NCI-H128 (cell line): ENCODE results near the gene P2RX1.

Source experiments
- DNase-seq: peaks from one replicate; lab custom pipeline; 2025; ENCODE audit not compliant: unreplicated experiment; lab: John Stamatoyannopoulos, UW

Gene P2RX1

DNA sequence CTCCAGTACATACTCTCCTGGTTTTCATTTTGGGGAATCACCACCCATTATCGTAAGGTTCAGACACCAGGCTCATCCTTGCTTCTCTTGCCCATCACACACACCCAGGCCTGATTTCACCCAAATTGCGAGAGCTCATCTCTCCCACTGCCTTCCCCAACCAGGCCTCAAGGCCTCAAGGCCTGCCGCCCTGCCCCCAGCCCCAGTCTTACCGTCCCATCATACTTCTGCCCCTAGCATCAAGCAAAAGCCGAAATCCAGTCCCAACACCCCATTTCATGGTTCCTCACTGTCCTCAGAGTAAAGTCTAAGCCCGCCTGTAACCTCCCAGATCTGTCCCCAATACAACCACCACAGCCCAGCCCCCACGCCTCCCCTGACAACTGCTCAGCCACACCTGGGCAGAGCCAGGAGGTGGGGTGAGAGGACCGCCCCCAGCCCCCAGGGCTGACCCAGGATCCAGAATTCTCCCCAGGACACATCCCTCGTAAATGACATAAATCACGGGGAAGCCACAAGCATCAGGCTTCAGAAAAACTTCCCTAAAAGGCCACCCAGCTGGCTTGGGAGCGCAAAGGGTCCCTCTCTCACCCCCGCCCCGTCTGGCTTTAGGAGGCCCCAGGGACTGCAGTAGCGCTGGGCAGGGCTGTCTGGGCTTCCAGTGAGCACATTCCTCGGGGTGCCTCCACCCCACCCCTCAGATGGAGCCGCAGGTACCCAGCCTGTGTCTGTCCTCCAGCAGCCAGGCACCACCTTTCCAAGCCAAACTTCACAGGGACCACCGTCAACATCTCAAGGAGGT lies 9.6 kb upstream of the P2RX1 start:
- no peak for DNase-seq

DNA sequence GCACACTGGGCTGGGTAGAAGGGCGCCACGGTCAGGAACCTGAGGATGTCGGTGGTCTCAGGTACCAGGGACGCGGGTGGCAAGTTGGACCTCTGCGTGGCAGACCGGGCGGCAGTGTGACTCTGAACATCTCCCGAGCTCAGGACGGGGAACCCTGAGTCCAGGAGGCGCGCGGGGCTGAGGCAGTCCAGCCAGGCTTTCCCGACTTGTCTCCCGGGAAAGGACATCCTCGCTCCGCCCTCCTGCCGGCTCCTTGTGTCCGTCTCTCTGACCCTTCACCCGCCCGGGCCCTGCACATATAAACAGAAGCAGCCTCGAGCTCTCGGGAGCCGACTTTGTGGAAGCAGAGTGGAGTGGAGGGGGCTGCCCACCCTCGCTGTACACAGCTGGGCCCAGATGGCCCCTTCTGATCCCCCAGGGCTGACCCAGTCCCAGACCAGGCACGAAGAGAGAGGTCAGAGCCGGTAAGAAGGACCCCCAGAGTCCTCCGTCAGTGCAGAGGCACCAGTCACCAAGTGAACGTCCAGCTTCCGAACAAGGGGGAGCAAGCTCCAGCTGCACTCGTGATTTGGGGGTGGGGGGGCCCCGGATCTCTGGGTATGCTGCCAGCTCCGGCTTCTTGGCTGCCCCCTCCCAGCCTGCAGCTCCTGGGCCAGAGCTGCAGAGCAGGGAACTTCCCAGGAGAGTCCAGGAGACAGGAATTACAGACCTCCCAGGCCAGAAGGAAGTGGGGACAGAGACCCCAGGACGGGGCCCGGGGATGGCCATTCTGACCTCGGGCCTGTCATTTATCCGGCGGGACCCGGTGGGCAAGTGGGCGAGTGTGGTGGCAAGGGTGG lies 8.5 kb upstream of the P2RX1 start:
- DNase-seq: no peak

DNA sequence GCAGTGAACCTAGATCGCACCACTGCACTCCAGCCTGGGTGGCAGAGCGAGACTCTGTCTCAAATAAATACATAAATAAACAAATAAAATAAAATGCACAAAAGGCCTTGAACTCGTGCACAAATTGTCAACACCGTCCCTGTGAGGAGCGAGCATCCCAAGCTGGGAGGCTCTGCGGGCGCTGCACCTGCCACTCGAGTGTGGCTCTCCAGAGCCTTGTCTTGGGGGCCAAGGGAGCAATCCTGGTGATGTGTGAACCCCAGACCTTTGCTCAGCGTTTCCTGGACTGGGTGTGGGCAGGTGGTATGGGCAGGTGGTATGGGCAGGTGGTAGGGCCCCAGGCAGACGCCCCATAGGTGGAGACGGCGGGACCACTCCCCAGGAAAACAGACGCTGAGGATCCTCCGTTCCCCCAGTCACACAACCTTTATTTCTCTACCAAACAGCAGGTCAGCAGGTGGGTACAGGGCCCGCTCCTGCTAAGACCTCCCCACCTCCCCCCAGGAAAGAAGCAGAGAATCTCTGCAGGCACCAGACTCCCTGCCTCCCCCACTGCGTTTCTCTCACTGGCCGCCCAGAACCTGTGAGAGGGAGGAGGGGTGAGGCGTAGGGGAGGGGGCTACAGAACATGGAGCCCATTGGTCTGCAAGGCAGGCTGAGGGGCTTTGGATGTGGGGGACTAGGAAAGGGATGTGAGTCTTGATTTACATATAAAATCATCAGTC lies 7.4 kb upstream of the P2RX1 start:
- DNase-seq: no peak

DNA sequence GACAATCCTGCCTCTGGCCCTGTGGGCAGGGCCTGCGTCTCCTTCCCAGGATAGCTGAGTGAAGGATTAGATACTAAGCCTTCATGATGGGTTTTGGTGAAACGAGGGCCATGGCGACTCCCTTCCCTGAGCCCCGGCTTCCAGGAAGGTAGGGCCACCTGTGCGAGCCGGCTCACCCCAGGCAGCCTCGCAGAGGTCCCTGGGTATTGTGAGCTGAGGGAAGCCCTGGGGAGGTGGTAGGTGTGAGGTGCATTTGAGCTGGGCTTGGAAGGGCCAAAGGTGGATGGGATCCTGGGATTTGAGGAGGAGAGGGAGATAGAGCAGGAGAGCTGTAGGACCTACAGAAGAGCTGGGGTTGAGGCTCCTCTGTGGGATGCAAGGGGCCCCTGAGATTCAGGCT lies 6.5 kb upstream of the P2RX1 start:
- no peak for DNase-seq

DNA sequence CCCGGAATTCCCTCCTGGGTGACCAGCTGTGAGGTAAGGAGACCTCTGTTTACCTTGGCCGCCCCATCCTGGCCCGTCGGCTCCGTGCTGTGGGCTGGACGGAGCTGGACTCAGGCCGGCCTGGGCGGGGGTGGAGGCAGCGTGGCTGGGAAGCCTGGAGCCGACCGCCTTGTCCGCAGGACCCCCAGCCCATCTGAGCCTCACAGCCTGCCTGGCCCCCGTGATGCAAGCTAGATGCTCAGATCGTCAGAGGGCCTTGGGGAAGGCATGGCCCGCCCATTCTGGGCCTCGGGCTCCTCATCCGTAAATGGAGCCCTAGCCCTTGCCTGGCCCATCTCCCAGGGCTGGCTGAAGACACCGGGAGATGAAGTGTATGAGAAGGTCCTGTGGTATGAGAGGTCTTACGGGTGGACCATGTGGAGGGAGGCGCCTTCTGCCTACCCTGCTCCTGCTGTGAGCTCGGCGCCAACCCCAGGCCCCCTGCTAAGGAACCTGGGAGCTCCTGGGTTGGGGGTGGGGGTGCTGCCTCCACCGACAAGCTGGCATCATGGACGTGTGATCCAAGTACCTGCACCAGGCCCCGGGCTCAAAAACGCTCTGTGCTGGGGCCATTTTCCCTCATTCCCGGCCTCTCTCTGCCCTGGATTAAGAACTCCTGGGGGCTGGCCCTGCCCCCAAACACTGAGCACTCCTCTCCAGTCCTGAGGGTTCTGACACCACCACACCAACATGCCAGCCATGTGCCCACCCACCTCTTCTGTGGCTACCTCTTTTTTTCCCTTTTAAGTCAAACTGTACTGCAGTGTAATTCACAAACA lies 5.4 kb upstream of the P2RX1 start:
- no peak for DNase-seq

DNA sequence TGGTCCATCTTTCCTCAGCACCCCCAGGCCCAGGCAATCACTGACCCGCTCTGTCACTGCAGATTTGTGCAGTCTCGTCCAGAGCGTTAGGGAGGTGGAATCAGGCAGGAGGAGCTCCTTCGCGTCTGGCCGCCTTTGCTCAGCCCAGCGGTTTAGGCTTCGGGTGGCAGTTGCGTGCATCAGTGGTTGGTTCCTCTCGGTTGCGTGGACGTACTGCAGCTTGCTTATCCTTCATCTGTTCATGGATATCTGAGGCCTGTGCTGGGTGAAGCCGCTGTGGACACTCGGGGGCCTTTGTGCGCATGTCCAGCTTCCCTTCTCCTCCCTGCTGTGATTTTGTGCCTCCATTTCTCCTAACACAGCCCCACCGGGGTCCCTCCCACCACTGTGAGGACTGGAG lies 4.7 kb upstream of the P2RX1 start:
- DNase-seq: no peak

DNA sequence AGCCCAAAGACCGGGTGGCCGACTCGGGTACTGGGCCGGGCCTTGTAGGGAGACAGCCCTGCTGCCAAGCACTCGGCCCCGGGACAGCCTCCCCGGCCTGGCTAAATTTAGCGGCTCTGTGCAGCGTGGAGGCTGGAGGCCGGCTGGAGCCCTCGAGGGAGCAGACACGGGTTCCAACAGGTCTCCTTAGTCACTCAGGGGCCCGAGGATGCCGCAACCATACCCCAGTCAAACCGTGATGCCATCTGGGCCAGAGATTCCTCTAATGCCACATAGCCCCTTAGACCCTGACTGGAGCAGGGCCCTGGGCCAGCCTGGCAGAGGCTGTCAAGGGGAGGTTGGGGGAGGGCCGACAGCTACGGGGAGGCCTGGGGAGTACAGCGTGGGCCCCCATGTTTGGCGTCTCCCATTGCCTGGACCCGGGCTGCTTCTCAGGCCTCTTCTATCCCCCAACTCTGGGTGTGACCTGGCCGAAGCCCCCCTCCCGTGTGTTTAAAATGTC lies 2.9 kb upstream of the P2RX1 start:
- no peak for DNase-seq

DNA sequence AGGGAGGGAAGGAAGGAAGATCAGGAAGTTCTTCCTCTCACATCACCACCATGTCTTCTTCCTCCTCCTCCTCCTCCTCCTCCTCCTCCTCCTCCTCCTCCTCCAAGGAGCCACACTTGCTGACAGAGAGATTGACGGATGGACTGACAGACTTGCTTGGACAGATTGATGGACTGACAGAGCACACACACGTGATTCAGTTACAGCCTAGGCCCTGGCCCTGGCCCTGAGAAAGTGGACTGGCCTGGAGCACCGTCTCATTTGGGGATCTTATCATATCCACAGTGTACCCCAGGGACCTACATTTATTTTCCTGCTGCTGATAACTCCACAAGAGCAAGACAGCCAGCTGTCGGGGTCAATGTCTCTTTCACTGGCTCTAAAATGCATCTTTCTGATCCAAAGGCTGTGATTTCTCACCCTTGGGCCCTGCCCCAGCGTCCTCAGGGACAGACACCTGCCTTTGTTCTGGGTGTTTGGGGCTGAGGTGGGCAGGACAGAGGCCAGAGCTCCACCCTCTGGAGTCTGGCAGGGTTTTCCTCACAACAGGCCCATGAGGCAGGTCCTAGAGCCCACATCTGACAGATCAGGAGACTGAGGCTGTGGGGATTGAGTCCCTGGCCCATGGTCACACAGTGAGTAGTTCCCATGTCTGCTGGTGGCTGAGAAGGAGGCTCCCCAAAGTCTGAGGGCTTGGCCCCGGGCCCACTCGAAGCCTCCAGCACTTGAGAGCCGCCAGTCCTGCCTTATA lies 2.3 kb upstream of the P2RX1 start:
- DNase-seq: no peak

DNA sequence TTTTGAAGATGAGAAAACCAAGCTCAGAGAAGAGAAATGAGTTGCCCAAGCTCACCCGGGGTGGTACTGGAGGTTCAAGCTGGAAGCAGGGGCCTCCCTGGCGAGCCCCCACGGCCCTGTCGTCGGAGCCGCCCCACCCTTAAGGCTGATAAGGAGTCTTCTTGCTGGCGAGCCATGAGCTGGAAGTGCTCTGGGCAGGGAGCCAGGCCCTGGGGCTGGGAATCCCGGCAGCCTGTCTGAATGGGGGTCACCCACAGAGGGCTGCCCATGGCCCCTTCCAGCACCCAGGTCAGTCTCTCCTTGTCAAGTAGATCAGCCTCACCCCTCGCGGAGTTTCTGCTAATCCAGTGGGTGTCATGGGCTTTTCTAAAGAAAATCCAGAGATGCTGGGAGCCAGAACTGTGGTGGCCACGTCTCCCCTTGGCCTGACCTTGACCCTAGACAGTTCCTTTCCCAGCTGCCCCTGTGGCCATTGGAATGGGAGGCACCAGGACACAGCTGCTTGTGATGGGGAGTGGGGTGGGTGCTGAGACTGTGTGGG lies 1.2 kb upstream of the P2RX1 start:
- no peak for DNase-seq

DNA sequence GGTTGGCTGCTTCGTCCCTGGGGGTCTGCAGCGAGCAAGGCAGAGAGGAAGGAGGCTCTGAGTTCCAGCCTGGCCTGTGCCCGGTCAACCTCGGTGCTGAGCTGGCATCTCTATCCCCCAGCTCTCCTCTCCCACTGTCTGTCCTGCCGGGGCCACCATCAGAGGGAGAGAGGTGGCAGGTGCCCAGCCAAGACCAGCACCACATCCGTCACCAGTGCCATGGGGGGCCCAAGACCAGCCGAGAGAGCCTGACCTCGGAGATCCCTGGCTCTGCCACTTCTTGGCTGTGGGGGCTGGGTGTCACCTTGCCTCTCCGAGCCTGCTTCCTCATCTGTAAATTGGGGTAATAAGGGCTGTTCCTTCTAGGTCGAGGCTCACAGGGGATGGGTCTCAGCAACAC lies 560 bp upstream of the P2RX1 start:
- no peak for DNase-seq

DNA sequence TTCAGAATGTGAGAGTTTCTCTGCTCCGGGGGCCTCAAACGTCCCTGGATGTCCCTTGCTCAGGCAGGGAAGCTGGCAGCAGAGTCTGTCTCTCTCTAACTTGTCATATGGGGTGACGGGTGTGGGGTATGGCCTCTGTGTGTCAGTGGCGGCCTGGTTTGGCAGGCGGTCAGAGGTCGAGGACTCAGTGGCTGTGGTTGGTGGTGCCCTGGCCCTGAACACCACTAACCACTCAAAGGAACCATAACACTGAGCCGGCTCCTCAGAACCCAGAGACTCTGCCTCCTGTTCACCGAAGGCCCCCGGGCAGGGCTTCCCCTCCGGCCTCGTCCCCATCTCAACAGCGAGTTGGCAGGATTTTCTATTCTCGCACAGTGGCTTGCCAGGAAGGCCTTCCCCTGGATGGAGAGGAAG lies 677 bp downstream of the P2RX1 start:
- DNase-seq: no peak

DNA sequence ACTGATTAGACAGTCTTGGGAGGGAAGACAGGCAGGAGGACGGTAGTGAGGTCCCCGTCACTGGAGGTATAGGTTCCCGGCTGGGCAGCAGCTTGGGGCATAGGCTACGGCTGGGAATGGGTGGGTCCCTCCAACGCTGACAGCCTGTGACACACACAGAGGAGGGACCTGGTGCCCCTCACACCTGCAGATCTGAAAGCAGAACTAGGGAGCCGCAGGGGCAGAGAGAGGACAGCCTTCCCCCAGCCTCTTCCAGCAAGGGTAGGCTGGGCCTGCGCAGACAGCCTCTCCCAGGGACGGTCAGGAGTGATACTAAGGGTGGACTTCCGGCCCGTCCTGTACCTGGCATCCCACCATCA lies 2.0 kb downstream of the P2RX1 start:
- no peak for DNase-seq

DNA sequence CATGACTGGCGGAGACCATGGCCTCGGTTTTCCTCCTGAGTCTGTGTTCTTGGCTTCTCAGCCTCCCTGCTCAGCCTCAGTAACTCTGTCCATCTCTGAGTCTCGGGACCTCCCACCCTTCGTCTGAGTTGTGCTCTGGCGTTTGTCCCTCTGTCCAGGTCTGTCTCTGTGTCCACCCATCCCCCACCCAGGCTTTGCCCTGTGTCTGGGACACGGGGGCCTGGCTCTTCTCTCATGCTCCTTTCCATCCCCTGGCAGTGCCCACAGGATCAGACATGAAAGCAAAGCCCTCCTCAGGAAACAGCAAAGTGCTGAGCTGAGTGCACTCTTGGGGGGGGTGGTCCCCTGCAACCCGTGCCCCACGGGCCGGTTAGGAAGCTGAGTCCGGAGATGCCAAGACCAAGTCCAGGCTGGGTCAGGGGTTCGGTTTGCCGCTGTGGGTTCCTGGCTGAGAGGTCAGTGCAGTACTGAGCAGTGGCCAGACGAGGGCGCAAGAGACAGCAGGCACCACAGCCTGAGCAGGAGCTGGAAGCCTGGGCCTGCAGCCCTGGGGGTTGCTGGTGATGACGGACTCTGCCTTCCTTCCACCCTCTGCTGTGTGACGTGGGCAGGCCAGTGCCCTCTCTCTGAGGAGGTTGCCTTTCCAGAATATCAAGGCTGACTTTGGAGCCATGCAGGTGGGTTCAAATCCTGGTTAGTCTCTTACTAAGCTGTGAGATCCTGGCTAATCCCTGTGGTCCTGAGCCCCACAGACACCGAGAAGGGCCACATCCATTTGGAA lies 2.5 kb downstream of the P2RX1 start:
- no peak for DNase-seq

DNA sequence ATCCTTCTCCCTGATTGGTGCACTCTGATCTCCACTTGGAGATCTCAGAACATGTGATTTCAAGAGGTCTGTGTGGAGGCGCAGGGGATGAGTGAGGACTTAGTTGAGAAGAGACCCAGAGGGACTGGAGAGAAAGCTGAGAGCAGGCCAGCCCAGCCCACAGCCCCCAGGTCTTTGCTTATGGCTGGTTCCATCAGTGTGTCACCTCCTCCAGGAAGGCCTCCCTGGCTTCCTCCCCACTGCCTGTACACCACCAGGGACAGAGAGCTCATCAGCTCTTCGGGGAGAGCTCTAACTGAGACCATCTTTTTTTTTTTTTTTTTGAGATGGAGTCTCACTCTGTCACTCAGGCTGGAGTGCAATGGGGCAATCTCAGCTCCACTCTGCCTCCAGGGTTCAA lies 3.4 kb downstream of the P2RX1 start:
- no peak for DNase-seq

DNA sequence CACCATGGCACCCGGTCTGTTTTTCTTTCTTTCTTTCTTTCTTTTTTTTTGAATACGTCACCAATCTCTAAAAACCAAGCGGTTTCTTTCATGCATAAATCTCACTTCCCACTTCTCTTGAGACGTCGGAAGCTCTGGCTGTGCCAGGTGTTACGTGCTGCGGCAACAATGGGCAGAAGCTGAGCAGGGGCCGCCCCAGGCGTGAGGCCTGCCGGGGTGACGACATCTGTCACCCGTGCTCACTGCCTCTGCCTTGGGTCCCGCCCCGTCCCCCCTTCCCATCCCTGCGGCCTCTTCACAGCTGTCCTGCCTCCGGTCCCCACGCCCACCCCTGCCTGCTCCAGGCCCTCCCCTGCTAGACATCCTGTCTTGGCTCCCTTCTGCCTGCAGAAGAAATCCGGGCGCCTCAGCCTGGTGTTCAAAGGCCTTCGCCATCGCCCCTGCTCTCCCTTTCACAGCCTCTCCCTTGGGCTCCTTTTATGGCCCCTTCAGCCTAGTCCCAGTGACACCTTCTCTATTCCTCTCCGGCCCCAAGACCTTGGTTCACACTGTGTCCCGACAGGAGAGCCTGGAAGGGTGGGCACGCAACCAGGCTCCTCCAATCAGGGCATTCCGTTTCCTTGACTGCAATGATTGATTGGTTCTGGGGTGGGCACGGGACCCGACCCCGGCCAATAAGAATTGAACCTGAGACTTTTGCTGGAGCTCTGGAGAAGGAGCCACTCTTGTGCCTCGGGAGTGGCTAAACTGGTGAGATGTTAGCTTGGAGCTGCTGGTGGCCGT lies 4.8 kb downstream of the P2RX1 start:
- DNase-seq: no peak

DNA sequence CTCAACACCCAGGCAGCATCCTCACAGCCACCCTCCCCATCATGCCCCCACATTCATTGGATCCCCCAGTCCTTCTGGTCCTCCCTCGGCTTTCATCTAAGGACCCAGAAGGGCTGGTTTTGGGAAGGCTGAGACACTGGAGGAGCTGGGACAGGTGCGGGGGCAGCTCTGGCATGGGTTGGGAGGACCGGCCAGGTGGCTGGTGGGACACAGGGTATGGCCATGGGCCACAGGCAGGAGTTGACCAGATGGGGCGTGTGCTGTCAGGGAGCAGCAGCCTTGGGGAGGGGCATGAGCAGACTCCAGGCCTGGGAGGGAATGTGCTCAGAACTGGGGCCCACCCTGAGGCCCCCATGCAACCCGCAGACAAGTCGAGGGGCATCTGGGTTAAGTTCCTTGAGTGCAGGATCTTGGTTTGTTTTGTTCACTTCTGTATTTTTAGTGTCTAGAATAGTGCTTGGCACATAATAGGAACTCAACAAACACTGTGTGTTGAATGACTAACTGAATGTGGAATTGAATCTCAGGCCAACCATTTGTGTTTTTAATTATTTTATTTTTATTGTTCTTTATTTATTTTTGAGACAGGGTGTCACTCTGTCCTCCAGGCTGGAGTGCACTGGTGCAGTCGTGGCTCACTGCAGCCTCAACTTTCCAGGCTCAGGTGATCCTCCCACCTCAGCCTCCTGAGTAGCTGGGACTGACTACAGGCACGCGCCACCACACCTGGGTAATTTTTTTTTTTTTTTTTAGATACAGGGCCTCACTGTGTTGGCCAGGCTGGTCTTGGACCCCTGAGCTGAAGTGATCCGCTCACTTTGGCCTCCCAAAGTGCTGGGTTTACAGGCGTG lies 5.6 kb downstream of the P2RX1 start:
- no peak for DNase-seq

DNA sequence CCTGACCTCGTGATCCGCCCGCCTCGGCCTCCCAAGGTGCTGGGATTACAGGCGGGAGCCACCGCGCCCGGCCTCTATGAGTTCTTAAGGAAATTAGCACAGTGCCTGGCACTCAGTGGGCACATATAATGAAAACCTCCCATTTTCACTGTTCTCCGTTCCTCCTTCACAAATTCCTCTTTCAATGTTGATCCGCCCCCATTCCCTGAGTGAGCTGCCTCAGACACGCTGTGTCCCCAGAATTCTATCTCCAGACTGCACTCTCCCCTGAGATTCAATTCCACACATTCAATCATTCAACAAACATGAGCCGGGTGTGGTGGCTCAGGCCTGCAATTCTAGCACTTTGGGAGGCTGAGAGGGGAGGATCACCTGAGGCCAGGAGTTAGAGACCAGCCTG lies 7.0 kb downstream of the P2RX1 start:
- no peak for DNase-seq
